ENCODE data around the gene FLOT1. TPM values are rescaled to one million over a fixed set of nuclear protein-coding genes. Genes with fewer than 3 reads are reported as not detected.
A peak's percentile ranks its signal among the peaks of the same experiment; 100 is the strongest.

Gene FLOT1
- total and polyA plus RNA-seq, 2 of the 13 experiments (the other 11 are each of a cell fraction or from before 2014, with no cell fraction given) = 82.3 to 130 TPM

DNA sequence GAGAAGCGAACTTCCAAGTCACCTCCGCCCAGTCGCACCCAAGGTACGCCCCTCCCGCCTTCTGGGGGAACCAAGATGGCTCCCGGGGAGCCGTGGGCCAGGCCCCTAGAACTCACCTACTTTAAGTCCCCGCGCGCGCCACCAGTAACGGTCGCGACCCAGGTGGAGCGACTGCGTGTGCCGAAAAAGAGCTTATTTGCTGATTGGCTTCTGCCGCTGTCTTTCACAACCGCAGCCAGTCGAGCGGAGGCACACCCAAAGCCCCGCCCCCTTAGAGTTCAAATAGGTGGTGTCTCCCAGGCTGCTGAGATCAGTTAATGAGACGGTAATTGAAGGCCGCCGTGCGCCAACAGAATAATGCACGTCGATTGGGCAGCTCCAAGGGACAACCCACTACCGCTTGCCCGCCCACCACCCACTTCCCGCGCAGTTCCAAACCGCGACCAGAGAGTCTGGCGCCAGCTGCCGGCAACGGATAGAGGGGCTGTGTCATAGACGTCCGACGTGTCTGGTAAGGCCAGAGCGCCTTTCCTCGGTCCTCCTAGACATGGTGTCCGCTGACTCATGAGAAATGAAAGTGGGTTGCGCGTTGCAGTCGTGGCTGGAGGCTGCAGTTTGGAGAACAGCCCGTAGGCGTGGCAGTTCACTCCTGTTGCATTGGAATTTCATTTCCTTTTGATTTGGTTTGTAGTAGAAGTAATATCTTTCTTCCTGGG, 25.2 kb downstream of the FLOT1 start, which contains the start of gene MDC1 (continued):
- TF ChIP-seq STAT6 (CRISPR knock-in tag; IDR thresholded peaks at IDR 0.05; ENCODE audit: borderline replicate concordance) (peak; percentile 99), TAF1 (CRISPR knock-in tag; IDR thresholded peaks at IDR 0.05) (peak; percentile 97), ZNF576 (CRISPR knock-in tag; IDR thresholded peaks at IDR 0.05) (no peak), MXD4 (CRISPR knock-in tag; IDR thresholded peaks at IDR 0.05) (peak; percentile 87; the same call in 1 of the 2 replicates), NFE2L1 (CRISPR knock-in tag; IDR thresholded peaks at IDR 0.05; ENCODE audit: borderline replicate concordance) (peak; percentile 99), ZNF646 (CRISPR knock-in tag; IDR thresholded peaks at IDR 0.05) (no peak), ZNF253 (CRISPR knock-in tag; IDR thresholded peaks at IDR 0.05; ENCODE audit: borderline replicate concordance) (peak; percentile 35; the same call in 1 of the 2 replicates), KMT2A (CRISPR knock-in tag; IDR thresholded peaks at IDR 0.05) (peak; percentile 93), WIZ (CRISPR knock-in tag; IDR thresholded peaks at IDR 0.05) (peak; percentile 79), ZNF225 (CRISPR knock-in tag; IDR thresholded peaks at IDR 0.05) (peak; percentile 87), ZNF414 (CRISPR knock-in tag; IDR thresholded peaks at IDR 0.05) (peak; percentile 89), REL (CRISPR knock-in tag; conservative IDR thresholded peaks at IDR 0.05) (peak; percentile 92; the same call in 1 of the 2 replicates), NFYB (CRISPR knock-in tag; IDR thresholded peaks at IDR 0.05) (peak; percentile 98), PHF8 (CRISPR knock-in tag; IDR thresholded peaks at IDR 0.05) (peak; percentile 85), FIP1L1 (IDR thresholded peaks at IDR 0.05; ENCODE audit: borderline replicate concordance, insufficient read depth, low read depth, low read length) (peak; percentile 84; the same call in 1 of the 2 replicates)
- TF ChIP-seq, protein P1, sequence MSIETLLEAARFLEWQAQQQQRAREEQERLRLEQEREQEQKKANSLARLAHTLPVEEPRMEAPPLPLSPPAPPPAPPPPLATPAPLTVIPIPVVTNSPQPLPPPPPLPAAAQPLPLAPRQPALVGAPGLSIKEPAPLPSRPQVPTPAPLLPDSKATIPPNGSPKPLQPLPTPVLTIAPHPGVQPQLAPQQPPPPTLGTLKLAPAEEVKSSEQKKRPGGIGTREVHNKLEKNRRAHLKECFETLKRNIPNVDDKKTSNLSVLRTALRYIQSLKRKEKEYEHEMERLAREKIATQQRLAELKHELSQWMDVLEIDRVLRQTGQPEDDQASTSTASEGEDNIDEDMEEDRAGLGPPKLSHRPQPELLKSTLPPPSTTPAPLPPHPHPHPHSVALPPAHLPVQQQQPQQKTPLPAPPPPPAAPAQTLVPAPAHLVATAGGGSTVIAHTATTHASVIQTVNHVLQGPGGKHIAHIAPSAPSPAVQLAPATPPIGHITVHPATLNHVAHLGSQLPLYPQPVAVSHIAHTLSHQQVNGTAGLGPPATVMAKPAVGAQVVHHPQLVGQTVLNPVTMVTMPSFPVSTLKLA (IDR thresholded peaks at IDR 0.05) = peak; percentile 72
